HUES48 (cell line): ENCODE data around the gene BMF.
"Not testable (repeated sequence)": the region's sequence is repeated elsewhere in the genome, so short reads cannot be mapped to it uniquely, and the experiment has no call there.

ENCODE experiments used
- H3K27ac ChIP-seq: one replicate; pipeline ENCODE4 v1.7.0; 2013; ENCODE audit warnings: low read depth, low read length, inconsistent platforms
- H3K27me3 ChIP-seq: 2 replicates; pipeline ENCODE4 v1.6.1; 2013; ENCODE audit warnings: mild to moderate bottlenecking, low read length; ENCODE audit not compliant: control insufficient read depth, insufficient read depth
- H3K36me3 ChIP-seq: 2 replicates; pipeline ENCODE4 v1.6.1; 2013; ENCODE audit warnings: low read length; ENCODE audit not compliant: control insufficient read depth, insufficient read depth
- H3K4me1 ChIP-seq: 2 replicates; pipeline ENCODE4 v1.6.1; 2013; ENCODE audit warnings: mild to moderate bottlenecking, low read length; ENCODE audit not compliant: control insufficient read depth, insufficient read depth
- H3K4me3 ChIP-seq: 2 replicates; pipeline ENCODE4 v1.5.1; 2013; ENCODE audit warnings: mild to moderate bottlenecking, low read depth, low read length
- H3K9ac ChIP-seq: 2 replicates; pipeline ENCODE4 v1.6.1; 2013; ENCODE audit warnings: mild to moderate bottlenecking, low read depth, low read length, moderate library complexity
- H3K9me3 ChIP-seq: 2 replicates; pipeline ENCODE4 v1.6.1; 2013; ENCODE audit warnings: low read length; ENCODE audit not compliant: control insufficient read depth, insufficient read depth

BMF gene

GRCh38 chr15:40124807-40125285 lies 16.2 kb upstream of the BMF start:
- Histone ChIP-seq H3K4me1 (peaks cover 23% of the 10 kb centered on the region), H3K4me3 (peak overlapping the region; percentile 32; the same call in 1 of the 2 replicates), H3K27ac (peak overlapping the region; percentile 51)
- not testable (repeated sequence) for H3K27me3 ChIP-seq, H3K9ac ChIP-seq, H3K36me3 ChIP-seq, H3K9me3 ChIP-seq

- peaks cover 23% of the 10 kb centered on the region for H3K4me1 ChIP-seq
- not testable (repeated sequence) for H3K4me3 ChIP-seq, H3K9me3 ChIP-seq, H3K36me3 ChIP-seq, H3K27me3 ChIP-seq, H3K9ac ChIP-seq, H3K27ac ChIP-seq
These were observed 15.7 kb upstream of the BMF start for GRCh38 chr15:40124333-40124732.

GRCh38 chr15:40123863-40124262 lies 15.2 kb upstream of the BMF start:
- peaks cover 23% of the 10 kb centered on the region for H3K4me1 ChIP-seq
- not testable (repeated sequence) for H3K9ac ChIP-seq, H3K9me3 ChIP-seq, H3K27ac ChIP-seq, H3K4me3 ChIP-seq, H3K36me3 ChIP-seq, H3K27me3 ChIP-seq

- not testable (repeated sequence) for H3K36me3 ChIP-seq, H3K27me3 ChIP-seq, H3K9ac ChIP-seq, H3K4me3 ChIP-seq, H3K9me3 ChIP-seq, H3K27ac ChIP-seq
- peaks cover 23% of the 10 kb centered on the region for H3K4me1 ChIP-seq
These were observed 14.3 kb upstream of the BMF start for GRCh38 chr15:40122989-40123388.

GRCh38 chr15:40121911-40122638 lies 13.4 kb upstream of the BMF start:
- H3K27ac ChIP-seq: no peak overlapping the region
- H3K9ac ChIP-seq: no peak overlapping the region
- H3K36me3 ChIP-seq: no peaks in the 10 kb centered on the region
- H3K9me3 ChIP-seq: no peaks in the 10 kb centered on the region
- H3K27me3 ChIP-seq: no peaks in the 10 kb centered on the region
- H3K4me3 ChIP-seq: no peak overlapping the region
- H3K4me1 ChIP-seq: peaks cover 23% of the 10 kb centered on the region

GRCh38 chr15:40118473-40118872 lies 9.8 kb upstream of the BMF start:
- no peaks in the 10 kb centered on the region for H3K36me3 ChIP-seq
- H3K27me3 ChIP-seq: no peaks in the 10 kb centered on the region
- no peak overlapping the region for H3K4me3 ChIP-seq
- no peaks in the 10 kb centered on the region for H3K9me3 ChIP-seq
- peaks cover 12% of the 10 kb centered on the region for H3K4me1 ChIP-seq
- no peak overlapping the region for H3K9ac ChIP-seq
- H3K27ac ChIP-seq: no peak overlapping the region

- Histone ChIP-seq H3K27ac (no peak overlapping the region), H3K9me3 (no peaks in the 10 kb centered on the region), H3K4me3 (no peak overlapping the region), H3K27me3 (no peaks in the 10 kb centered on the region), H3K4me1 (peaks cover 12% of the 10 kb centered on the region), H3K9ac (no peak overlapping the region), H3K36me3 (no peaks in the 10 kb centered on the region)
These were observed 7.0 kb upstream of the BMF start for GRCh38 chr15:40115670-40116093.

GRCh38 chr15:40115106-40115505 lies 6.4 kb upstream of the BMF start:
- H3K27me3 ChIP-seq, H3K9ac ChIP-seq, H3K4me3 ChIP-seq, H3K36me3 ChIP-seq, H3K9me3 ChIP-seq, H3K27ac ChIP-seq: not testable (repeated sequence)
- H3K4me1 ChIP-seq: peaks cover 12% of the 10 kb centered on the region

- no peak overlapping the region for H3K27ac ChIP-seq
- no peak overlapping the region for H3K9ac ChIP-seq
- H3K9me3 ChIP-seq: no peaks in the 10 kb centered on the region
- H3K4me1 ChIP-seq: peaks cover 12% of the 10 kb centered on the region
- H3K36me3 ChIP-seq: no peaks in the 10 kb centered on the region
- no peak overlapping the region for H3K4me3 ChIP-seq
- no peaks in the 10 kb centered on the region for H3K27me3 ChIP-seq
These were observed 5.5 kb upstream of the BMF start for GRCh38 chr15:40114218-40114617.

GRCh38 chr15:40112789-40113188 lies 4.1 kb upstream of the BMF start:
- no peak overlapping the region for H3K9ac ChIP-seq
- 0 out of 2 replicates have a peak, but pooled peaks cover under 1% of the 10 kb centered on the region for H3K27me3 ChIP-seq
- H3K9me3 ChIP-seq: no peaks in the 10 kb centered on the region
- peaks cover 14% of the 10 kb centered on the region for H3K4me1 ChIP-seq
- no peaks in the 10 kb centered on the region for H3K36me3 ChIP-seq
- H3K27ac ChIP-seq: no peak overlapping the region
- no peak overlapping the region for H3K4me3 ChIP-seq

- no peaks in the 10 kb centered on the region for H3K9me3 ChIP-seq
- no peaks in the 10 kb centered on the region for H3K36me3 ChIP-seq
- peak overlapping the region; percentile 46 for H3K27ac ChIP-seq
- H3K4me3 ChIP-seq: no peak overlapping the region
- 0 out of 2 replicates have a peak, but pooled peaks cover 5% of the 10 kb centered on the region for H3K27me3 ChIP-seq
- no peak overlapping the region for H3K9ac ChIP-seq
- H3K4me1 ChIP-seq: peaks cover 23% of the 10 kb centered on the region
These were observed 3.2 kb upstream of the BMF start for GRCh38 chr15:40111888-40112287.
